Neural progenitor cell (in vitro differentiated cells): ENCODE measurements around the gene RBM47. TPM values are rescaled to one million over a fixed set of nuclear protein-coding genes. Genes with fewer than 3 reads are reported as not detected.
"Not testable (repeated sequence)": the region's sequence is repeated elsewhere in the genome, so short reads cannot be mapped to it uniquely, and the experiment has no call there.

Source experiments
- DNase-seq: peaks from one replicate; pipeline ENCODE4 v3.0.0-alpha.2; 2016; ENCODE audit warnings: low spot score
- H2AFZ ChIP-seq: fragments of 200-600 bp; sonication (generic); replicated peaks from 2 replicates; pipeline ENCODE4 v1.6.1; 2016; ENCODE audit warnings: antibody characterized with exemption
- H3F3A ChIP-seq: fragments of 200-600 bp; sonication (generic); 2 replicates; pipeline ENCODE4 v1.6.1; 2016; ENCODE audit warnings: antibody characterized with exemption, low read depth
- H3K27ac ChIP-seq: fragments of 200-600 bp; sonication (generic); 2 replicates; pipeline ENCODE4 v1.5.1; 2016; ENCODE audit warnings: mild to moderate bottlenecking
- H3K27me3 ChIP-seq: fragments of 200-600 bp; sonication (generic); 2 replicates; pipeline ENCODE4 v1.6.1; 2016; ENCODE audit warnings: mild to moderate bottlenecking, moderate library complexity
- H3K36me3 ChIP-seq: fragments of 200-600 bp; sonication (generic); 2 replicates; pipeline ENCODE4 v1.5.1; 2016
- H3K4me1 ChIP-seq: fragments of 200-600 bp; sonication (generic); 2 replicates; pipeline ENCODE4 v1.6.1; 2016; ENCODE audit warnings: mixed run types
- H3K4me2 ChIP-seq: fragments of 200-600 bp; sonication (generic); 2 replicates; pipeline ENCODE4 v1.6.1; 2016
- H3K4me3 ChIP-seq: fragments of 200-600 bp; sonication (generic); 2 replicates; pipeline ENCODE4 v1.5.1; 2016
- H3K79me2 ChIP-seq: fragments of 200-600 bp; sonication (generic); 2 replicates; pipeline ENCODE4 v1.6.1; 2016; ENCODE audit warnings: low read depth
- H3K9ac ChIP-seq: fragments of 200-600 bp; sonication (generic); 2 replicates; pipeline ENCODE4 v1.6.1; 2016
- H3K9me3 ChIP-seq: fragments of 200-600 bp; sonication (generic); 2 replicates; pipeline ENCODE4 v1.5.1; 2016; ENCODE audit warnings: low read depth
- H4K20me1 ChIP-seq: fragments of 200-600 bp; sonication (generic); 2 replicates; pipeline ENCODE4 v1.6.1; 2016; ENCODE audit warnings: low read depth
- H3K27ac Mint-ChIP-seq: 3 replicates; pipeline ENCODE4 v1.8.0; 2021; ENCODE audit warnings: mixed read lengths
- H3K27me3 Mint-ChIP-seq: 2 replicates; pipeline ENCODE4 v1.8.0; 2022; ENCODE audit warnings: low read depth, mild to moderate bottlenecking, inconsistent platforms, moderate library complexity, mixed read lengths; ENCODE audit not compliant: insufficient read depth
- H3K36me3 Mint-ChIP-seq: 3 replicates; pipeline ENCODE4 v1.8.0; 2021; ENCODE audit warnings: mixed read lengths
- H3K4me1 Mint-ChIP-seq: 3 replicates; pipeline ENCODE4 v1.8.0; 2021; ENCODE audit warnings: mixed read lengths
- H3K4me3 Mint-ChIP-seq: 3 replicates; pipeline ENCODE4 v1.8.0; 2021; ENCODE audit warnings: mild to moderate bottlenecking, moderate library complexity, mixed read lengths
- H3K9me3 Mint-ChIP-seq: 3 replicates; pipeline ENCODE4 v1.8.0; 2020; ENCODE audit warnings: mixed read lengths
- CTCF ChIP-seq: fragments of 200-600 bp; sonication (generic); IDR thresholded peaks from 2 replicates; pipeline ENCODE4 v1.5.1; 2017; ENCODE audit warnings: antibody characterized with exemption, mild to moderate bottlenecking
- EZH2 ChIP-seq: fragments of 200-600 bp; sonication (generic); IDR thresholded peaks from 2 replicates; pipeline ENCODE4 v1.6.1; 2017; ENCODE audit warnings: antibody characterized with exemption, mild to moderate bottlenecking, moderate library complexity
- EZH2phosphoT487 ChIP-seq: fragments of 200-600 bp; sonication (generic); IDR thresholded peaks from 2 replicates; pipeline ENCODE4 v1.6.1; 2017; ENCODE audit warnings: antibody characterized with exemption
- total RNA-seq: library from RNA; depleted of rRNA; stranded (reverse); fragments of >200 nt; gene quantifications from 2 replicates; pipeline ENCODE4 v1.2.3, GENCODE V29; 2015; ENCODE audit warnings: low replicate concordance

Gene RBM47
- total RNA-seq, 1 donor from 2014 or later, result 2.9 TPM

- Mint-ChIP-seq H3K9me3 (peaks cover 4% of the 10 kb centered on the region), H3K27me3 (no peaks in the 10 kb centered on the region), H3K4me3 (no peak overlapping the region), H3K36me3 (peaks cover 3% of the 10 kb centered on the region), H3K4me1 (no peaks in the 10 kb centered on the region), H3K27ac (no peak overlapping the region)
- no peak overlapping the region for H3K27ac ChIP-seq
- no peak overlapping the region for H3K4me2 ChIP-seq
- no peaks in the 10 kb centered on the region for H4K20me1 ChIP-seq
- no peaks in the 10 kb centered on the region for H3K9me3 ChIP-seq
- H3F3A ChIP-seq, result peaks cover 3% of the 10 kb centered on the region
- no peak overlapping the region for H3K4me3 ChIP-seq
- no peak overlapping the region for H3K9ac ChIP-seq
- TF ChIP-seq CTCF (no peak), EZH2 (no peak), EZH2phosphoT487 (no peak)
- DNase-seq, result no peak
- no peaks in the 10 kb centered on the region for H3K27me3 ChIP-seq
- no peak overlapping the region for H2AFZ ChIP-seq
- H3K36me3 ChIP-seq, result no peaks in the 10 kb centered on the region
- no peaks in the 10 kb centered on the region for H3K79me2 ChIP-seq
- H3K4me1 ChIP-seq, result peaks cover 5% of the 10 kb centered on the region
Measured at GRCh38 chr4:40438384-40439026, 191.2 kb downstream of the RBM47 start.

DNA sequence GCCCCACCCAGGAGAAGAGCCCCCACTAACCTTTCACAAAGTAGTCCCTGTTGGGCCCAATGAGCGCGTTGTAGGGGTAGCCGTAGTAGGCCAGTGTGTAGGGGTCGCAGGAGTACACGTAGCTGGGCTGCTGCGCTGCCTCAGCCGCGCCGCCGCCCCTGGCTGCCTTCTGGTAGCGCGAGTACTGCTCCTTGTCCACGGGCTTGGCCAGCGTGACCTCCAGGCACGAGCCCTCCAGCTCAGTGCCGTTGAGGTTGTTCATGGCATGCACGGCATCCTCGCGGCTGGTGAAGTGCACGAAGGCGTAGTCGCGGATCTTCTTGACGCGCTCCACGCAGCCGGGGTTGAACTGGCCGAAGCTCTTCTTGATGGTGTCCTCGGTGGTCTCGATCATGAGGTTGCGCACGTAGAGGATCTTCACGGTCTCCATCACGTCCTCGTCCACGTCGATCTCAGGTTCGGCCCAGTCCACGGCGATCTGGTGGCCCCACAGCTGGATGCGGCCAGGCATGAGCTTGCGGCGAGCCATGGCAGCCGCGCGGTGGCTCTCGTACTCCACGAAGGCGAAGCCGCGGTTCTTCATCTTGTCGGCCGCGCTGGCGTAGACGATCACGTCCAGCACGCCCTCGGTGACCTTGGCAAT, 191.8 kb downstream of the RBM47 start:
- H3K4me1 Mint-ChIP-seq, result no peaks in the 10 kb centered on the region
- H3K36me3 Mint-ChIP-seq, result peaks cover 3% of the 10 kb centered on the region

DNA sequence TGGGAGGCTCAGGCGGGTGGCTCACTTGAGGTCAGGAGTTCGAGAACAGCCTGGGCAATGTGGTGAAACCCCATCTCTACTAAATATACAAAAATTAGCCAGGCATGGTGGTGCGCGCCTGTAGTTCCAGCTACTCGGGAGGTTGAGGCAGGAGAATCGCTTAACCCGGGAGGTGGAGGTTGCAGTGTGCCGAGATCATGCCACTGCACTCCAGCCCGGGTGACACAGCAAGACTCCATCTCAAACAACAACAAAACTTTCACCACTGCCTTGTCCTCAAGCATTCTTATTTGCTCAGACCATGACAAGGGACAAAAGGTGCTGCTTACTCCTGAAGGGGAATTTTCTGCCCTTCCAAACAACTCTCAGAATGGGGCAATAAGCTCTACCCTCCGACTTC, 194.4 kb downstream of the RBM47 start:
- peak overlapping the region; percentile 29 for H3K27ac ChIP-seq
- not testable (repeated sequence) for H3K79me2 ChIP-seq, H3K36me3 ChIP-seq, H3K4me3 Mint-ChIP-seq, H3K27ac Mint-ChIP-seq, H4K20me1 ChIP-seq, H3K9ac ChIP-seq, H3K9me3 Mint-ChIP-seq, H2AFZ ChIP-seq, H3K27me3 Mint-ChIP-seq, H3K4me1 ChIP-seq, H3K27me3 ChIP-seq, H3F3A ChIP-seq, H3K9me3 ChIP-seq, H3K36me3 Mint-ChIP-seq, H3K4me2 ChIP-seq, H3K4me3 ChIP-seq, H3K4me1 Mint-ChIP-seq, DNase-seq

More for the DNA sequence above, 191.8 kb downstream of the RBM47 start:
- no peaks in the 10 kb centered on the region for H3K9me3 ChIP-seq
- no peaks in the 10 kb centered on the region for H4K20me1 ChIP-seq
- H3F3A ChIP-seq, result peaks cover 3% of the 10 kb centered on the region
- no peak overlapping the region for H2AFZ ChIP-seq
- H3K27me3 ChIP-seq, result no peaks in the 10 kb centered on the region
- peaks cover 5% of the 10 kb centered on the region for H3K4me1 ChIP-seq
- H3K36me3 ChIP-seq, result no peaks in the 10 kb centered on the region
- TF ChIP-seq EZH2, result no peak
- no peak for TF ChIP-seq CTCF
- no peak for TF ChIP-seq EZH2phosphoT487
- H3K9me3 Mint-ChIP-seq, result peaks cover 4% of the 10 kb centered on the region
- H3K4me3 ChIP-seq, result no peak overlapping the region
- H3K9ac ChIP-seq, result no peak overlapping the region
- no peak overlapping the region for H3K4me3 Mint-ChIP-seq
- H3K79me2 ChIP-seq, result no peaks in the 10 kb centered on the region
- no peak overlapping the region for H3K4me2 ChIP-seq
- no peak for DNase-seq
- no peaks in the 10 kb centered on the region for H3K27me3 Mint-ChIP-seq
- no peak overlapping the region for H3K27ac ChIP-seq
- no peak overlapping the region for H3K27ac Mint-ChIP-seq

DNA sequence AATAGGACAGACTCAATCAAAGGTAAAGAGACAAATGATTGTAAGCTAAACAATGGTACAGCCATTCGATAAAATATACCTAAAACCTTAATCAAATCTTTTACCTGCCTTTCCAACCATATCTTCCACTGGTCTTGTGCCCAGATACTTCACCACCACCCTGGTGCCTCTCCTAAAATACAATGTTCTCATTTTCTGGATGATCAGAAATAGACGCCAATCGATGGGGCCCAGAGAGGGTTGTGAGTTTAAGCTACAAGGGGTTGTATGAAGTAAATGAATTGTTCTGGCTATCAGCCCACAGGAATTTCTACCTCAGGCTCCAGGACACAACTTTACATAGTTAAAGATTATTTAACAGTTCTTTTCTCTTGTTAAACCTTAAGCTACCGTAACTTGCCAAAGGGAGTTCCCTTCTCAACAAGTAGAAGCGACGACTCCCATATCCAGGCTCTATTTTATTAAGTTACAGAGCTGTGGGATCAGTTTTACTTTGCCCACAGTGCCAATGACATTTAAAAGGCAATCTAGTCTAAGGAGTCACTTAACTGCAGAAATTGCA, 195.5 kb downstream of the RBM47 start:
- Histone ChIP-seq H3K4me2 (no peak overlapping the region), H4K20me1 (no peaks in the 10 kb centered on the region), H3K4me3 (no peak overlapping the region), H3K27me3 (no peaks in the 10 kb centered on the region), H3K4me1 (peaks cover 5% of the 10 kb centered on the region), H3K9me3 (no peaks in the 10 kb centered on the region), H3K9ac (no peak overlapping the region), H3K36me3 (no peaks in the 10 kb centered on the region), H3K27ac (no peak overlapping the region), H3F3A (peaks cover 3% of the 10 kb centered on the region), H3K79me2 (no peaks in the 10 kb centered on the region), H2AFZ (no peak overlapping the region)
- Mint-ChIP-seq H3K27ac (no peak overlapping the region), H3K4me1 (no peaks in the 10 kb centered on the region), H3K36me3 (peaks cover 3% of the 10 kb centered on the region), H3K27me3 (no peaks in the 10 kb centered on the region), H3K4me3 (no peak overlapping the region), H3K9me3 (peaks cover 4% of the 10 kb centered on the region)
- TF ChIP-seq EZH2, result no peak
- no peak for TF ChIP-seq CTCF
- no peak for TF ChIP-seq EZH2phosphoT487
- DNase-seq, result no peak
